Mesendoderm (in vitro differentiated cells): ENCODE results near the gene ATP5PF.

Experiments
- DNase-seq: peaks from one replicate; pipeline ENCODE4 v3.0.0; 2013
- H2AK5ac ChIP-seq: 2 replicates; pipeline ENCODE4 v1.6.1; 2013; ENCODE audit warnings: low read length, inconsistent platforms
- H2BK120ac ChIP-seq: 2 replicates; pipeline ENCODE4 v1.6.1; 2013; ENCODE audit warnings: low read depth, mild to moderate bottlenecking, low read length, moderate library complexity, mixed read lengths
- H2BK15ac ChIP-seq: replicated peaks from 2 replicates; pipeline ENCODE4 v1.6.1; 2013; ENCODE audit warnings: low read depth, mild to moderate bottlenecking, moderate library complexity
- H2BK5ac ChIP-seq: 2 replicates; pipeline ENCODE4 v1.6.1; 2013; ENCODE audit warnings: low read length, inconsistent platforms
- H3K18ac ChIP-seq: 2 replicates; pipeline ENCODE4 v1.6.1; 2013; ENCODE audit warnings: mild to moderate bottlenecking, low read length, mixed read lengths
- H3K23ac ChIP-seq: one replicate; pipeline ENCODE4 v1.6.1; 2013; ENCODE audit warnings: low read length
- H3K27ac ChIP-seq: 2 replicates; pipeline ENCODE4 v1.5.1; 2013; ENCODE audit warnings: low read depth, mild to moderate bottlenecking, inconsistent platforms, low read length, moderate library complexity
- H3K27me3 ChIP-seq: 2 replicates; pipeline ENCODE4 v1.6.1; 2013; ENCODE audit warnings: low read length, control low read depth, mild to moderate bottlenecking, inconsistent platforms; ENCODE audit not compliant: insufficient read depth, poor library complexity
- H3K36me3 ChIP-seq: 2 replicates; pipeline ENCODE4 v1.6.1; 2013; ENCODE audit warnings: low read length, inconsistent platforms; ENCODE audit not compliant: control insufficient read depth, insufficient read depth
- H3K4ac ChIP-seq: one replicate; pipeline ENCODE4 v1.6.1; 2013; ENCODE audit warnings: low read depth, mild to moderate bottlenecking, low read length, moderate library complexity
- H3K4me1 ChIP-seq: 2 replicates; pipeline ENCODE4 v1.6.1; 2013; ENCODE audit warnings: low read depth, low read length, inconsistent platforms; ENCODE audit not compliant: control insufficient read depth
- H3K4me2 ChIP-seq: 2 replicates; pipeline ENCODE4 v1.6.1; 2013; ENCODE audit warnings: low read length
- H3K4me3 ChIP-seq: 2 replicates; pipeline ENCODE4 v1.5.1; 2013; ENCODE audit warnings: mild to moderate bottlenecking, low read length
- H3K56ac ChIP-seq: one replicate; pipeline ENCODE4 v1.6.1; 2013; ENCODE audit warnings: low read length
- H3K79me1 ChIP-seq: 2 replicates; pipeline ENCODE4 v1.6.1; 2013; ENCODE audit warnings: low read length, inconsistent platforms
- H3K79me2 ChIP-seq: 2 replicates; pipeline ENCODE4 v1.6.1; 2013; ENCODE audit warnings: mild to moderate bottlenecking, low read length; ENCODE audit not compliant: control insufficient read depth, insufficient read depth
- H3K9ac ChIP-seq: 2 replicates; pipeline ENCODE4 v1.6.1; 2013; ENCODE audit warnings: low read length, inconsistent platforms
- H4K5ac ChIP-seq: one replicate; pipeline ENCODE4 v1.6.1; 2013; ENCODE audit warnings: low read length
- H4K8ac ChIP-seq: one replicate; pipeline ENCODE4 v1.6.1; 2013; ENCODE audit warnings: low read depth, mild to moderate bottlenecking, control low read depth, low read length, moderate library complexity
- WGBS: extraction: QIAGEN DNeasy Blood & Tissue Kit; methylation state at CpG from one replicate; pipeline ENCODE4 v1.1.7; 2013; ENCODE audit warnings: low lambda C conversion rate, missing lambda C conversion rate; ENCODE audit not compliant: insufficient coverage; ENCODE audit errors: extremely low coverage; 5-methylcytosine and 5-hydroxymethylcytosine counted together

Gene ATP5PF

GRCh38 chr21:25735646-25736597, 1.2 kb upstream of the ATP5PF start:
- no peaks in the 10 kb centered on the region for H3K27me3 ChIP-seq
- H4K8ac ChIP-seq, result no peak overlapping the region
- no peak overlapping the region for H2BK5ac ChIP-seq
- peak; percentile 83 for DNase-seq
- H3K23ac ChIP-seq, result peak overlapping the region; percentile 82
- H3K36me3 ChIP-seq, result no peaks in the 10 kb centered on the region
- H3K79me2 ChIP-seq, result peaks cover 39% of the 10 kb centered on the region
- H4K5ac ChIP-seq, result no peak overlapping the region
- WGBS, result no CpG with 5 or more reads among the region's 48 CpGs
- peak overlapping the region; percentile 99 for H3K27ac ChIP-seq
- H3K4ac ChIP-seq, result peak overlapping the region; percentile 72
- H3K79me1 ChIP-seq, result no peaks in the 10 kb centered on the region
- peak overlapping the region; percentile 65 for H3K4me2 ChIP-seq
- H2BK120ac ChIP-seq, result no peak overlapping the region
- H3K4me3 ChIP-seq, result peak overlapping the region; percentile 94
- peak overlapping the region; percentile 99 for H3K9ac ChIP-seq
- H2BK15ac ChIP-seq, result no peak overlapping the region
- no peak overlapping the region for H2AK5ac ChIP-seq
- H3K4me1 ChIP-seq, result no peaks in the 10 kb centered on the region
- H3K18ac ChIP-seq, result peak overlapping the region; percentile 78
- H3K56ac ChIP-seq, result peak overlapping the region; percentile 100

DNA sequence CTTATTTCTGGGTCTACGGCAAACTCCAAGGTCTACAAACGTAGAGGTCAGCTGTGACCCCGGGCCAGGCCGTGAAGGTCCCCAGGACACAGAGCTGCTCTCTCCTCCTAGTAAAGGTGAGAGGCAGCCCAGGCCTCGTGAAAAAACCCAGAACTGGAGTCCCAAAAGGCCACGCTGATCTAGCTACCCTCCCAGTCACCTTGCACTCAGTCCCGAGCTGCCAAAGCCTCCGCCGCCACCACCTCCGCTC, 125 bp downstream of the ATP5PF start:
- H3K36me3 ChIP-seq, result no peaks in the 10 kb centered on the region
- H2BK15ac ChIP-seq, result no peak overlapping the region
- peak overlapping the region; percentile 96 for H3K4me2 ChIP-seq
- no peak overlapping the region for H4K8ac ChIP-seq
- no peak for DNase-seq
- no peak overlapping the region for H2BK120ac ChIP-seq
- peak overlapping the region; percentile 93 for H3K56ac ChIP-seq
- peak overlapping the region; percentile 98 for H3K4me3 ChIP-seq
- H3K4ac ChIP-seq, result no peak overlapping the region
- peak overlapping the region; percentile 94 for H3K9ac ChIP-seq
- H3K18ac ChIP-seq, result peak overlapping the region; percentile 24
- H3K79me1 ChIP-seq, result peaks cover 4% of the 10 kb centered on the region
- peaks cover 38% of the 10 kb centered on the region for H3K79me2 ChIP-seq
- H4K5ac ChIP-seq, result no peak overlapping the region
- peak overlapping the region; percentile 30 for H2BK5ac ChIP-seq
- no peak overlapping the region for H3K23ac ChIP-seq
- H3K4me1 ChIP-seq, result no peaks in the 10 kb centered on the region
- WGBS, result no CpG with 5 or more reads among the region's 10 CpGs
- H3K27me3 ChIP-seq, result no peaks in the 10 kb centered on the region
- H2AK5ac ChIP-seq, result no peak overlapping the region
- H3K27ac ChIP-seq, result peak overlapping the region; percentile 66

DNA sequence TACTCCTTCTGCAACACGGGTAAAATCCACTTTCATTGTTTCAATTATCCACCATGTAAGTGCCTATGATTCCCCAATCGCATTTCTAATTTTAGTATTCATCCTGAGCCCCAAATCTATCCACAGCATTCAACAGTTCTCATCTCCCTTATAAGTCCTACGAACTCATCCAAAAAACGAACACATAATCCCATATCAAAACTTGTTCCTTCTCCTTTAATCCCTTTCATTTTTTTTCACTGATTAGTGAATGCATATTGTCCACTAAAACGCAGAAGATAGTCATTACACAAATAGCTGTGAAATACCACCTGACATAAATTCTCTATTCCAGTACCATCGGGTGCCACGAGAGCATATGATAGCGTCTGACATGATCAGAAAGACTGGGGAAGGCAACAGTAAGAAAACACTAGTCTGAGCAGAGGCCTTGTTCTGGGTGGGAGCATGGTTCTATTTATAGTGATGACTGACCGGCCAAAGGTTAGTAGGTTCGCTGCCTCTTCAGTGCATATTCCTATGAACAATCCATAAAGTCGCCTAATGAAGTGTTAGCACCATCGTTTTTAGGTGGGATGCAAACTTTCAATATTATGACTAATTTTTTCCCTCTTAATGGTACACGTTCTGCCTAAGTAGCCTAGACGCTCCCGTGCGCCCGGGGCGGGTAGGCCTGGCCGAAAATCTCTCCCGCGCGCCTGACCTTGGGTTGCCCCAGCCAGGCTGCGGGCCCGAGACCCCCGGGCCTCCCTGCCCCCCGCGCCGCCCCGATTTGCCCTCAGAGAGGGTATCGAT, 648 bp downstream of the ATP5PF start:
- no peak overlapping the region for H4K8ac ChIP-seq
- H4K5ac ChIP-seq, result no peak overlapping the region
- H3K27me3 ChIP-seq, result no peaks in the 10 kb centered on the region
- WGBS, result 100% methylated on average over 2 of the region's 30 CpGs
- H2BK5ac ChIP-seq, result peak overlapping the region; percentile 30
- peaks cover 38% of the 10 kb centered on the region for H3K79me2 ChIP-seq
- peak overlapping the region; percentile 98 for H3K4me3 ChIP-seq
- no peak overlapping the region for H2BK15ac ChIP-seq
- no peaks in the 10 kb centered on the region for H3K4me1 ChIP-seq
- no peak overlapping the region for H2BK120ac ChIP-seq
- peak overlapping the region; percentile 24 for H3K18ac ChIP-seq
- peak overlapping the region; percentile 94 for H3K9ac ChIP-seq
- peak; percentile 10 for DNase-seq
- no peak overlapping the region for H2AK5ac ChIP-seq
- peaks cover 4% of the 10 kb centered on the region for H3K79me1 ChIP-seq
- H3K23ac ChIP-seq, result no peak overlapping the region
- H3K36me3 ChIP-seq, result no peaks in the 10 kb centered on the region
- H3K56ac ChIP-seq, result peak overlapping the region; percentile 93
- H3K4ac ChIP-seq, result no peak overlapping the region
- H3K4me2 ChIP-seq, result peak overlapping the region; percentile 96
- H3K27ac ChIP-seq, result peak overlapping the region; percentile 66

GRCh38 chr21:25732091-25732760, 2.5 kb downstream of the ATP5PF start:
- H4K8ac ChIP-seq, result no peak overlapping the region
- H3K4me3 ChIP-seq, result no peak overlapping the region
- no peaks in the 10 kb centered on the region for H3K36me3 ChIP-seq
- no peak overlapping the region for H4K5ac ChIP-seq
- no peak overlapping the region for H3K27ac ChIP-seq
- H3K18ac ChIP-seq, result no peak overlapping the region
- H2BK5ac ChIP-seq, result no peak overlapping the region
- H3K4me1 ChIP-seq, result no peaks in the 10 kb centered on the region
- no CpG with 5 or more reads among the region's 6 CpGs for WGBS
- DNase-seq, result peak; percentile 5
- no peak overlapping the region for H2BK15ac ChIP-seq
- no peak overlapping the region for H3K9ac ChIP-seq
- H3K56ac ChIP-seq, result no peak overlapping the region
- no peak overlapping the region for H3K23ac ChIP-seq
- no peak overlapping the region for H3K4ac ChIP-seq
- H2AK5ac ChIP-seq, result no peak overlapping the region
- peaks cover 34% of the 10 kb centered on the region for H3K79me2 ChIP-seq
- peaks cover 4% of the 10 kb centered on the region for H3K79me1 ChIP-seq
- H3K27me3 ChIP-seq, result no peaks in the 10 kb centered on the region
- H3K4me2 ChIP-seq, result no peak overlapping the region
- no peak overlapping the region for H2BK120ac ChIP-seq

- no peak overlapping the region for H3K4me2 ChIP-seq
- H3K27ac ChIP-seq, result no peak overlapping the region
- DNase-seq, result no peak
- no peak overlapping the region for H2BK5ac ChIP-seq
- no peak overlapping the region for H3K4ac ChIP-seq
- no peaks in the 10 kb centered on the region for H3K27me3 ChIP-seq
- no peak overlapping the region for H2BK120ac ChIP-seq
- H2AK5ac ChIP-seq, result no peak overlapping the region
- no peak overlapping the region for H3K9ac ChIP-seq
- no peaks in the 10 kb centered on the region for H3K36me3 ChIP-seq
- H2BK15ac ChIP-seq, result no peak overlapping the region
- no peak overlapping the region for H3K4me3 ChIP-seq
- H3K18ac ChIP-seq, result no peak overlapping the region
- H4K8ac ChIP-seq, result no peak overlapping the region
- H3K56ac ChIP-seq, result no peak overlapping the region
- H3K23ac ChIP-seq, result no peak overlapping the region
- no CpG with 5 or more reads among the region's 3 CpGs for WGBS
- no peaks in the 10 kb centered on the region for H3K79me2 ChIP-seq
- no peaks in the 10 kb centered on the region for H3K79me1 ChIP-seq
- H3K4me1 ChIP-seq, result no peaks in the 10 kb centered on the region
- no peak overlapping the region for H4K5ac ChIP-seq
These were observed 12.1 kb downstream of the ATP5PF start for GRCh38 chr21:25722631-25723030.
